ENCODE data around the gene EVA1A.

EVA1A gene

GRCh38 chr2:75560768-75561565 lies at the start of gene EVA1A:
Gene EVA1A (minus strand): TSS chr2:75560939. CDS start chr2:75518140, 42,799 bp downstream.
- DNase-seq = peak; percentile 9

GRCh38 chr2:75609937-75610508 lies 49.3 kb upstream of the EVA1A start:
- no peak for DNase-seq

GRCh38 chr2:75609334-75609689 lies 48.6 kb upstream of the EVA1A start:
- DNase-seq = no peak

- peak; percentile 6 for DNase-seq
Observed at GRCh38 chr2:75608684-75609333, 48.1 kb upstream of the EVA1A start.

GRCh38 chr2:75607988-75608683 lies 47.4 kb upstream of the EVA1A start:
- no peak for DNase-seq

GRCh38 chr2:75607400-75607798 lies 46.7 kb upstream of the EVA1A start:
- DNase-seq = no peak

GRCh38 chr2:75606761-75607399 lies 46.1 kb upstream of the EVA1A start:
- no peak for DNase-seq

- peak; percentile 12 for DNase-seq
Observed at GRCh38 chr2:75605770-75606529, 45.2 kb upstream of the EVA1A start.

GRCh38 chr2:75604484-75604883 lies 43.7 kb upstream of the EVA1A start:
- DNase-seq = no peak

- DNase-seq = no peak
Observed at GRCh38 chr2:75603477-75603876, 42.7 kb upstream of the EVA1A start.

GRCh38 chr2:75602724-75603342 lies 42.1 kb upstream of the EVA1A start:
- no peak for DNase-seq

GRCh38 chr2:75600461-75601011 lies 39.8 kb upstream of the EVA1A start:
- no peak for DNase-seq

- no peak for DNase-seq
Observed at GRCh38 chr2:75598589-75599155, 37.9 kb upstream of the EVA1A start.

- DNase-seq = no peak
Observed at GRCh38 chr2:75597949-75598348, 37.2 kb upstream of the EVA1A start.

- DNase-seq = no peak
Observed at GRCh38 chr2:75596784-75597183, 36.0 kb upstream of the EVA1A start.

GRCh38 chr2:75595541-75596395 lies 35.0 kb upstream of the EVA1A start:
- no peak for DNase-seq

GRCh38 chr2:75594596-75594995 lies 33.9 kb upstream of the EVA1A start:
- no peak for DNase-seq

- no peak for DNase-seq
Observed at GRCh38 chr2:75592888-75593287, 32.1 kb upstream of the EVA1A start.

GRCh38 chr2:75592030-75592429 lies 31.3 kb upstream of the EVA1A start:
- DNase-seq = peak; percentile 19

Data from NCI-H2029 (cell line).